ENCODE results near the gene CGREF1.
A peak's percentile ranks its signal among the peaks of the same experiment; 100 is the strongest.

The CGREF1 gene

GRCh38 chr2:27050996-27051901, 67.7 kb downstream of the CGREF1 start, which contains the start of gene AGBL5 (continued):
- TF ChIP-seq ZNF654 (tag by site-specific recombination; IDR thresholded peaks at IDR 0.05; ENCODE audit: low read depth) (no peak; the same call in 1 of the 2 replicates), ZNF473 (tag by site-specific recombination; IDR thresholded peaks at IDR 0.05) (no peak), ZNF660 (tag by site-specific recombination; IDR thresholded peaks at IDR 0.05) (no peak; the same call in none of the 2 replicates), ZNF449 (tag by site-specific recombination; IDR thresholded peaks at IDR 0.05) (peak; percentile 24; the same call in 1 of the 2 replicates), ZNF596 (tag by site-specific recombination; IDR thresholded peaks at IDR 0.05) (peak; percentile 45; the same call in 1 of the 2 replicates), ZNF513 (tag by site-specific recombination; IDR thresholded peaks at IDR 0.05) (peak; percentile 49; the same call in 1 of the 2 replicates), ZNF394 (tag by site-specific recombination; IDR thresholded peaks at IDR 0.05; ENCODE audit: borderline replicate concordance) (peak; percentile 70), ZBTB8A (tag by site-specific recombination; IDR thresholded peaks at IDR 0.05) (peak; percentile 35), ZNF692 (tag by site-specific recombination; IDR thresholded peaks at IDR 0.05) (peak; percentile 49; the same call in 1 of the 2 replicates), ZNF184 (tag by site-specific recombination; IDR thresholded peaks at IDR 0.05) (0 out of 2 replicates have a peak, but pooled peaks have one; percentile 39), ZNF398 (tag by site-specific recombination; IDR thresholded peaks at IDR 0.05) (peak; percentile 99), ZBTB26 (tag by site-specific recombination; optimal IDR thresholded peaks at IDR 0.05) (peak; percentile 35), ZNF585B (tag by site-specific recombination; IDR thresholded peaks at IDR 0.05) (0 out of 2 replicates have a peak, but pooled peaks have one; percentile 13), TSHZ1 (tag by site-specific recombination; IDR thresholded peaks at IDR 0.05; ENCODE audit: borderline replicate concordance) (0 out of 2 replicates have a peak, but pooled peaks have one; percentile 19), ZNF561 (tag by site-specific recombination; IDR thresholded peaks at IDR 0.05; ENCODE audit: borderline replicate concordance) (0 out of 2 replicates have a peak, but pooled peaks have one; percentile 69), ZXDB (tag by site-specific recombination; IDR thresholded peaks at IDR 0.05) (peak; percentile 86), KLF9 (tag by site-specific recombination; IDR thresholded peaks at IDR 0.05; ENCODE audit: low read depth) (peak; percentile 36), ZBTB17 (tag by site-specific recombination; IDR thresholded peaks at IDR 0.05) (peak; percentile 67), REPIN1 (tag by site-specific recombination; IDR thresholded peaks at IDR 0.05; ENCODE audit: low read depth) (0 out of 2 replicates have a peak, but pooled peaks have one; percentile 22), ZNF501 (tag by site-specific recombination; IDR thresholded peaks at IDR 0.05) (peak; percentile 79; the same call in 1 of the 2 replicates), PBX3 (CRISPR knock-in tag; IDR thresholded peaks at IDR 0.05) (peak; percentile 26), ZNF2 (tag by site-specific recombination; IDR thresholded peaks at IDR 0.05) (peak; percentile 86), ZNF324 (tag by site-specific recombination; IDR thresholded peaks at IDR 0.05) (peak; percentile 26; the same call in 1 of the 2 replicates), ZBTB21 (tag by site-specific recombination; IDR thresholded peaks at IDR 0.05) (no peak; the same call in none of the 2 replicates), ZBTB48 (tag by site-specific recombination; IDR thresholded peaks at IDR 0.05) (peak; percentile 84)

All from HEK293 (cell line).